Measurements from ENCODE around the gene LILRA5. TPM values are rescaled to one million over a fixed set of nuclear protein-coding genes. Genes with fewer than 3 reads are reported as not detected.
"Not testable (repeated sequence)": the region's sequence is repeated elsewhere in the genome, so short reads cannot be mapped to it uniquely, and the experiment has no call there.

The LILRA5 gene
- total and polyA plus RNA-seq, 3 experiments from 2014 or later, result not detected

GRCh38 chr19:54281007-54281728, 31.8 kb downstream of the LILRA5 start, which contains the start of gene LILRB2:
Gene LILRB2, minus strand, starts transcription at chr19:54281110. Its CDS starts 614 bp downstream, at chr19:54280496.
- H3K4me1 Mint-ChIP-seq, result peaks cover 0 to 12% (median 7%) of the 10 kb centered on the region in 3 donors
- H3K4me3 Mint-ChIP-seq, result no peak within 1 kb of the TSS
- POLR2A ChIA-PET, result no interaction called here
- peak within 1 kb of the TSS in 1 of 8 donors; percentile 57 for H3K27ac Mint-ChIP-seq
- CTCF ChIA-PET, result no interaction called here
- Histone ChIP-seq H3K36me3 (ENCODE audit: insufficient read depth, low read length) (no peaks in the 10 kb centered on the region), H3K9me3 (ENCODE audit: low read length) (no peaks in the 10 kb centered on the region), H3K4me1 (ENCODE audit: insufficient read depth, low read length) (no peaks in the 10 kb centered on the region), H3K4me3 (ENCODE audit: low read length) (no peak within 1 kb of the TSS), H3K27ac (ENCODE audit: low read depth, low read length) (no peak within 1 kb of the TSS), H3K27me3 (ENCODE audit: insufficient read depth, low read length, poor library complexity, severe bottlenecking) (no peaks in the 10 kb centered on the region)
- no peaks in the 10 kb centered on the region for H3K9me3 Mint-ChIP-seq
- DNase-seq, result no peak
- peaks cover 16 to 62% of the 10 kb centered on the region in 2 donors for H3K27me3 Mint-ChIP-seq
- no peaks in the 10 kb centered on the region for H3K36me3 Mint-ChIP-seq

GRCh38 chr19:54280441-54280840, 32.5 kb downstream of the LILRA5 start:
- H3K4me1 ChIP-seq (ENCODE audit: insufficient read depth, low read length); H3K36me3 ChIP-seq (ENCODE audit: insufficient read depth, low read length); H3K4me3 Mint-ChIP-seq; H3K9me3 Mint-ChIP-seq; H3K27ac Mint-ChIP-seq; CTCF ChIA-PET; H3K4me3 ChIP-seq (ENCODE audit: low read length); DNase-seq; H3K4me1 Mint-ChIP-seq; H3K27ac ChIP-seq (ENCODE audit: low read depth, low read length); H3K27me3 ChIP-seq (ENCODE audit: insufficient read depth, low read length, poor library complexity, severe bottlenecking); POLR2A ChIA-PET; H3K9me3 ChIP-seq (ENCODE audit: low read length); H3K36me3 Mint-ChIP-seq: not testable (repeated sequence)
- H3K27me3 Mint-ChIP-seq, result peaks cover 17 to 64% of the 10 kb centered on the region in 2 donors

GRCh38 chr19:54280025-54280424, 32.9 kb downstream of the LILRA5 start:
- H3K9me3 ChIP-seq (ENCODE audit: low read length); H3K4me3 Mint-ChIP-seq; H3K4me1 ChIP-seq (ENCODE audit: insufficient read depth, low read length); POLR2A ChIA-PET; DNase-seq; H3K27ac ChIP-seq (ENCODE audit: low read depth, low read length); H3K4me3 ChIP-seq (ENCODE audit: low read length); H3K36me3 Mint-ChIP-seq; H3K36me3 ChIP-seq (ENCODE audit: insufficient read depth, low read length); H3K27me3 ChIP-seq (ENCODE audit: insufficient read depth, low read length, poor library complexity, severe bottlenecking); H3K9me3 Mint-ChIP-seq; CTCF ChIA-PET; H3K4me1 Mint-ChIP-seq: not testable (repeated sequence)
- Mint-ChIP-seq H3K27ac (peak overlapping the region in 1 of 8 donors; percentile 39), H3K27me3 (peaks cover 17 to 65% of the 10 kb centered on the region in 2 donors)

GRCh38 chr19:54279406-54279962, 33.5 kb downstream of the LILRA5 start:
- Histone ChIP-seq H3K9me3 (ENCODE audit: low read length) (no peaks in the 10 kb centered on the region), H3K4me1 (ENCODE audit: insufficient read depth, low read length) (no peaks in the 10 kb centered on the region), H3K27ac (ENCODE audit: low read depth, low read length) (no peak overlapping the region), H3K36me3 (ENCODE audit: insufficient read depth, low read length) (no peaks in the 10 kb centered on the region), H3K27me3 (ENCODE audit: insufficient read depth, low read length, poor library complexity, severe bottlenecking) (no peaks in the 10 kb centered on the region), H3K4me3 (ENCODE audit: low read length) (no peak overlapping the region)
- peaks cover 0 to 4% (median under 1%) of the 10 kb centered on the region in 3 donors for H3K4me1 Mint-ChIP-seq
- no peak overlapping the region for H3K4me3 Mint-ChIP-seq
- peaks cover 17 to 60% of the 10 kb centered on the region in 2 donors for H3K27me3 Mint-ChIP-seq
- H3K9me3 Mint-ChIP-seq, result no peaks in the 10 kb centered on the region
- POLR2A ChIA-PET, result no interaction called here
- DNase-seq, result no peak
- no peaks in the 10 kb centered on the region for H3K36me3 Mint-ChIP-seq
- CTCF ChIA-PET, result no interaction called here
- peak overlapping the region in 1 of 8 donors; percentile 39 for H3K27ac Mint-ChIP-seq

- H3K4me1 ChIP-seq (ENCODE audit: insufficient read depth, low read length); H3K36me3 ChIP-seq (ENCODE audit: insufficient read depth, low read length); H3K9me3 ChIP-seq (ENCODE audit: low read length); CTCF ChIA-PET; H3K27ac ChIP-seq (ENCODE audit: low read depth, low read length); H3K9me3 Mint-ChIP-seq; H3K4me3 ChIP-seq (ENCODE audit: low read length); H3K36me3 Mint-ChIP-seq; H3K4me1 Mint-ChIP-seq; POLR2A ChIA-PET; DNase-seq; H3K4me3 Mint-ChIP-seq; H3K27me3 ChIP-seq (ENCODE audit: insufficient read depth, low read length, poor library complexity, severe bottlenecking); H3K27ac Mint-ChIP-seq: not testable (repeated sequence)
- H3K27me3 Mint-ChIP-seq, result peaks cover 19 to 62% of the 10 kb centered on the region in 2 donors
Observed at GRCh38 chr19:54278571-54279195, 34.3 kb downstream of the LILRA5 start.

- H3K4me1 Mint-ChIP-seq; H3K9me3 Mint-ChIP-seq; H3K4me1 ChIP-seq (ENCODE audit: insufficient read depth, low read length); H3K36me3 Mint-ChIP-seq; H3K9me3 ChIP-seq (ENCODE audit: low read length); POLR2A ChIA-PET; DNase-seq; H3K36me3 ChIP-seq (ENCODE audit: insufficient read depth, low read length); H3K27ac ChIP-seq (ENCODE audit: low read depth, low read length); H3K4me3 Mint-ChIP-seq; H3K27me3 ChIP-seq (ENCODE audit: insufficient read depth, low read length, poor library complexity, severe bottlenecking); H3K27ac Mint-ChIP-seq; H3K4me3 ChIP-seq (ENCODE audit: low read length); CTCF ChIA-PET: not testable (repeated sequence)
- H3K27me3 Mint-ChIP-seq, result peaks cover 19 to 62% of the 10 kb centered on the region in 2 donors
Observed at GRCh38 chr19:54278056-54278455, 34.9 kb downstream of the LILRA5 start.

- CTCF ChIA-PET; H3K27ac ChIP-seq (ENCODE audit: low read depth, low read length); H3K36me3 ChIP-seq (ENCODE audit: insufficient read depth, low read length); POLR2A ChIA-PET; H3K9me3 ChIP-seq (ENCODE audit: low read length); H3K9me3 Mint-ChIP-seq; DNase-seq; H3K4me3 Mint-ChIP-seq; H3K4me3 ChIP-seq (ENCODE audit: low read length); H3K27ac Mint-ChIP-seq; H3K4me1 ChIP-seq (ENCODE audit: insufficient read depth, low read length); H3K27me3 ChIP-seq (ENCODE audit: insufficient read depth, low read length, poor library complexity, severe bottlenecking); H3K4me1 Mint-ChIP-seq; H3K36me3 Mint-ChIP-seq: not testable (repeated sequence)
- H3K27me3 Mint-ChIP-seq, result peaks cover 19 to 58% of the 10 kb centered on the region in 2 donors
Observed at GRCh38 chr19:54277111-54277615, 35.8 kb downstream of the LILRA5 start.

GRCh38 chr19:54275951-54276350, 37.0 kb downstream of the LILRA5 start:
- H3K36me3 Mint-ChIP-seq, result no peaks in the 10 kb centered on the region
- ChIA-PET POLR2A (no interaction called here), CTCF (no interaction called here)
- peaks cover 26 to 49% of the 10 kb centered on the region in 2 donors for H3K27me3 Mint-ChIP-seq
- H3K27ac Mint-ChIP-seq, result no peak overlapping the region
- no peak for DNase-seq
- Histone ChIP-seq H3K27me3 (ENCODE audit: insufficient read depth, low read length, poor library complexity, severe bottlenecking) (no peaks in the 10 kb centered on the region), H3K36me3 (ENCODE audit: insufficient read depth, low read length) (no peaks in the 10 kb centered on the region), H3K27ac (ENCODE audit: low read depth, low read length) (no peak overlapping the region), H3K9me3 (ENCODE audit: low read length) (no peaks in the 10 kb centered on the region), H3K4me3 (ENCODE audit: low read length) (no peak overlapping the region), H3K4me1 (ENCODE audit: insufficient read depth, low read length) (no peaks in the 10 kb centered on the region)
- H3K4me3 Mint-ChIP-seq, result no peak overlapping the region
- H3K9me3 Mint-ChIP-seq, result no peaks in the 10 kb centered on the region
- H3K4me1 Mint-ChIP-seq, result no peaks in the 10 kb centered on the region

Measured in CD8-positive, alpha-beta memory T cell (primary cell).